Neural cell (in vitro differentiated cells): ENCODE results near the gene SNAP25. TPM values are rescaled to one million over a fixed set of nuclear protein-coding genes. Genes with fewer than 3 reads are reported as not detected.

Experiments
- H2AFZ ChIP-seq: fragments of 200-600, 300-800 bp; sonication (generic), shearing (Covaris generic); 2 replicates; pipeline ENCODE4 v1.6.0; 2014; ENCODE audit warnings: low read depth, mild to moderate bottlenecking, antibody characterized with exemption, low read length, moderate library complexity
- H3F3A ChIP-seq: fragments of 200-600 bp; shearing (Covaris generic); 2 replicates; pipeline ENCODE4 v1.6.1; 2016; ENCODE audit warnings: mild to moderate bottlenecking, moderate library complexity, mixed read lengths, antibody characterized with exemption, low read length; ENCODE audit not compliant: insufficient read depth, poor library complexity, severe bottlenecking
- H3K27ac ChIP-seq: fragments of 200-600, 300-800 bp; sonication (generic), shearing (Covaris generic); 2 replicates; pipeline ENCODE4 v1.5.1; 2014; ENCODE audit warnings: mild to moderate bottlenecking, low read length, moderate library complexity
- H3K27me3 ChIP-seq: fragments of 300-800, 200-600 bp; sonication (generic), shearing (Covaris generic); 2 replicates; pipeline ENCODE4 v1.6.0; 2014; ENCODE audit warnings: mild to moderate bottlenecking, low read depth, low read length, moderate library complexity; ENCODE audit not compliant: insufficient read depth
- H3K36me3 ChIP-seq: fragments of 300-800, 200-600 bp; sonication (generic), shearing (Covaris generic); 2 replicates; pipeline ENCODE4 v1.5.1; 2014; ENCODE audit warnings: mild to moderate bottlenecking, antibody characterized with exemption, low read length, moderate library complexity; ENCODE audit not compliant: insufficient read depth
- H3K4me2 ChIP-seq: fragments of 300-800, 200-600 bp; sonication (generic), shearing (Covaris generic); 2 replicates; pipeline ENCODE4 v1.6.0; 2014; ENCODE audit warnings: mild to moderate bottlenecking, low read length
- H3K4me3 ChIP-seq: fragments of 300-800, 200-600 bp; sonication (generic), shearing (Covaris generic); 2 replicates; pipeline ENCODE4 v1.5.1; 2014; ENCODE audit warnings: mild to moderate bottlenecking, low read length, moderate library complexity
- H3K79me2 ChIP-seq: fragments of 200-600 bp; shearing (Covaris generic); replicated peaks from 2 replicates; pipeline ENCODE4 v1.6.0; 2014; ENCODE audit warnings: mild to moderate bottlenecking, low read length, moderate library complexity; ENCODE audit not compliant: insufficient read depth
- H3K9ac ChIP-seq: fragments of 300-800, 200-600 bp; sonication (generic), shearing (Covaris generic); 2 replicates; pipeline ENCODE4 v1.6.1; 2016; ENCODE audit warnings: mild to moderate bottlenecking, low read length, mixed read lengths
- H3K9me2 ChIP-seq: fragments of 200-600 bp; shearing (Covaris generic); 2 replicates; pipeline ENCODE4 v1.6.1; 2016; ENCODE audit warnings: mild to moderate bottlenecking, low read length, mixed read lengths; ENCODE audit not compliant: insufficient read depth
- H3K9me3 ChIP-seq: fragments of 200-600, 300-800 bp; sonication (generic), shearing (Covaris generic); 2 replicates; pipeline ENCODE4 v1.6.1; 2016; ENCODE audit warnings: mild to moderate bottlenecking, mixed run types, low read length, moderate library complexity, mixed read lengths
- H4K20me1 ChIP-seq: fragments of 200-600 bp; shearing (Covaris generic); 2 replicates; pipeline ENCODE4 v1.6.1; 2016; ENCODE audit warnings: mild to moderate bottlenecking, mixed run types; ENCODE audit not compliant: insufficient read depth
- EP300 ChIP-seq: fragments of 450-650 bp; conservative IDR thresholded peaks from 2 replicates; pipeline ENCODE4 v1.6.1; 2014; ENCODE audit warnings: antibody characterized with exemption, mild to moderate bottlenecking, moderate library complexity; ENCODE audit not compliant: poor library complexity, severe bottlenecking
- EZH2 ChIP-seq: fragments of 200-600, 300-800 bp; shearing (Covaris generic), sonication (generic); IDR thresholded peaks from 2 replicates; pipeline ENCODE4 v1.6.1; 2014; ENCODE audit warnings: antibody characterized with exemption, low read length, borderline replicate concordance, mild to moderate bottlenecking; ENCODE audit not compliant: insufficient read depth, poor library complexity, severe bottlenecking
- MXI1 ChIP-seq: fragments of 450-650 bp; conservative IDR thresholded peaks from 2 replicates; pipeline ENCODE4 v1.6.1; 2014; ENCODE audit warnings: antibody characterized with exemption, mild to moderate bottlenecking; ENCODE audit not compliant: poor library complexity, severe bottlenecking
- POLR2AphosphoS5 ChIP-seq: IDR thresholded peaks from 2 replicates; pipeline ENCODE4 v1.6.1; 2012
- RAD21 ChIP-seq: fragments of 450-650 bp; conservative IDR thresholded peaks from 2 replicates; pipeline ENCODE4 v1.6.1; 2014; ENCODE audit warnings: antibody characterized with exemption, mild to moderate bottlenecking, moderate library complexity
- SMC3 ChIP-seq: fragments of 450-650 bp; conservative IDR thresholded peaks from 2 replicates; pipeline ENCODE4 v1.6.1; 2014; ENCODE audit warnings: antibody characterized with exemption, mild to moderate bottlenecking, moderate library complexity; ENCODE audit not compliant: poor library complexity
- TAF1 ChIP-seq: IDR thresholded peaks from 2 replicates; pipeline ENCODE4 v1.6.1; 2012; ENCODE audit warnings: low read depth
- polyA plus RNA-seq: library from polyadenylated mRNA; depleted of rRNA; stranded (reverse); fragments of >200 nt; gene quantifications from 2 replicates; pipeline ENCODE4 v1.2.3, GENCODE V29; 2014
- TF ChIP-seq, protein P1 (sequence below): fragments of 450-650 bp; IDR thresholded peaks from 2 replicates; pipeline ENCODE4 v1.5.1; 2014; ENCODE audit warnings: antibody characterized with exemption, mild to moderate bottlenecking, moderate library complexity; ENCODE audit not compliant: poor library complexity, severe bottlenecking
- TF ChIP-seq, protein P2 (sequence below): IDR thresholded peaks from 2 replicates; pipeline ENCODE4 v1.6.1; 2012; ENCODE audit warnings: borderline replicate concordance

The SNAP25 gene
- polyA plus RNA-seq, 1 donor from 2014 or later, result 139 TPM

DNA sequence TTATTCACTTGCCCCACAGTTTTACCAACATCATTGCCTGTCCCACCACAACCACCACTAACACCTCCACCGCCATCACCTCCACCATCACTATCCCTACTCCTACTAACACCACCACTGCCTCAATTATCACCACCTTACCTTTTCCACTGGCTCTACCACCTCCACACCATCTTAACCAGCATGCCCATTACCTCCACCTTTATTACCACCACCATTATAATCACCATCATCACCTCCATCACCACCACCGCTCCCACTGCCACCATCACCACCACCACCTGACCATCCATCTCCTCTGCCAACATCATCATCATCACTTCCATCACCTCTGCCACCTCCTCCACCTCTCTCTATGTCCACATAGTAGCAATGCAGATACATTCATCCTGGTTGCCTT lies 90.0 kb downstream of the SNAP25 start:
- TF ChIP-seq TAF1 (no peak), SMC3 (no peak), EZH2 (no peak), RAD21 (no peak), EP300 (no peak), MXI1 (no peak)
- TF ChIP-seq, protein P1, sequence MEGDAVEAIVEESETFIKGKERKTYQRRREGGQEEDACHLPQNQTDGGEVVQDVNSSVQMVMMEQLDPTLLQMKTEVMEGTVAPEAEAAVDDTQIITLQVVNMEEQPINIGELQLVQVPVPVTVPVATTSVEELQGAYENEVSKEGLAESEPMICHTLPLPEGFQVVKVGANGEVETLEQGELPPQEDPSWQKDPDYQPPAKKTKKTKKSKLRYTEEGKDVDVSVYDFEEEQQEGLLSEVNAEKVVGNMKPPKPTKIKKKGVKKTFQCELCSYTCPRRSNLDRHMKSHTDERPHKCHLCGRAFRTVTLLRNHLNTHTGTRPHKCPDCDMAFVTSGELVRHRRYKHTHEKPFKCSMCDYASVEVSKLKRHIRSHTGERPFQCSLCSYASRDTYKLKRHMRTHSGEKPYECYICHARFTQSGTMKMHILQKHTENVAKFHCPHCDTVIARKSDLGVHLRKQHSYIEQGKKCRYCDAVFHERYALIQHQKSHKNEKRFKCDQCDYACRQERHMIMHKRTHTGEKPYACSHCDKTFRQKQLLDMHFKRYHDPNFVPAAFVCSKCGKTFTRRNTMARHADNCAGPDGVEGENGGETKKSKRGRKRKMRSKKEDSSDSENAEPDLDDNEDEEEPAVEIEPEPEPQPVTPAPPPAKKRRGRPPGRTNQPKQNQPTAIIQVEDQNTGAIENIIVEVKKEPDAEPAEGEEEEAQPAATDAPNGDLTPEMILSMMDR, result no peak
- TF ChIP-seq, protein P2, sequence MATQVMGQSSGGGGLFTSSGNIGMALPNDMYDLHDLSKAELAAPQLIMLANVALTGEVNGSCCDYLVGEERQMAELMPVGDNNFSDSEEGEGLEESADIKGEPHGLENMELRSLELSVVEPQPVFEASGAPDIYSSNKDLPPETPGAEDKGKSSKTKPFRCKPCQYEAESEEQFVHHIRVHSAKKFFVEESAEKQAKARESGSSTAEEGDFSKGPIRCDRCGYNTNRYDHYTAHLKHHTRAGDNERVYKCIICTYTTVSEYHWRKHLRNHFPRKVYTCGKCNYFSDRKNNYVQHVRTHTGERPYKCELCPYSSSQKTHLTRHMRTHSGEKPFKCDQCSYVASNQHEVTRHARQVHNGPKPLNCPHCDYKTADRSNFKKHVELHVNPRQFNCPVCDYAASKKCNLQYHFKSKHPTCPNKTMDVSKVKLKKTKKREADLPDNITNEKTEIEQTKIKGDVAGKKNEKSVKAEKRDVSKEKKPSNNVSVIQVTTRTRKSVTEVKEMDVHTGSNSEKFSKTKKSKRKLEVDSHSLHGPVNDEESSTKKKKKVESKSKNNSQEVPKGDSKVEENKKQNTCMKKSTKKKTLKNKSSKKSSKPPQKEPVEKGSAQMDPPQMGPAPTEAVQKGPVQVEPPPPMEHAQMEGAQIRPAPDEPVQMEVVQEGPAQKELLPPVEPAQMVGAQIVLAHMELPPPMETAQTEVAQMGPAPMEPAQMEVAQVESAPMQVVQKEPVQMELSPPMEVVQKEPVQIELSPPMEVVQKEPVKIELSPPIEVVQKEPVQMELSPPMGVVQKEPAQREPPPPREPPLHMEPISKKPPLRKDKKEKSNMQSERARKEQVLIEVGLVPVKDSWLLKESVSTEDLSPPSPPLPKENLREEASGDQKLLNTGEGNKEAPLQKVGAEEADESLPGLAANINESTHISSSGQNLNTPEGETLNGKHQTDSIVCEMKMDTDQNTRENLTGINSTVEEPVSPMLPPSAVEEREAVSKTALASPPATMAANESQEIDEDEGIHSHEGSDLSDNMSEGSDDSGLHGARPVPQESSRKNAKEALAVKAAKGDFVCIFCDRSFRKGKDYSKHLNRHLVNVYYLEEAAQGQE, result no peak
- Histone ChIP-seq H3K9me2 (no peaks in the 10 kb centered on the region), H3K9ac (no peak overlapping the region), H3K4me2 (no peak overlapping the region), H3F3A (no peaks in the 10 kb centered on the region), H3K4me3 (no peak overlapping the region), H4K20me1 (no peaks in the 10 kb centered on the region), H3K9me3 (no peaks in the 10 kb centered on the region), H3K36me3 (peaks cover 7% of the 10 kb centered on the region), H3K27ac (no peak overlapping the region), H3K79me2 (no peaks in the 10 kb centered on the region), H3K27me3 (no peaks in the 10 kb centered on the region), H2AFZ (no peak overlapping the region)

DNA sequence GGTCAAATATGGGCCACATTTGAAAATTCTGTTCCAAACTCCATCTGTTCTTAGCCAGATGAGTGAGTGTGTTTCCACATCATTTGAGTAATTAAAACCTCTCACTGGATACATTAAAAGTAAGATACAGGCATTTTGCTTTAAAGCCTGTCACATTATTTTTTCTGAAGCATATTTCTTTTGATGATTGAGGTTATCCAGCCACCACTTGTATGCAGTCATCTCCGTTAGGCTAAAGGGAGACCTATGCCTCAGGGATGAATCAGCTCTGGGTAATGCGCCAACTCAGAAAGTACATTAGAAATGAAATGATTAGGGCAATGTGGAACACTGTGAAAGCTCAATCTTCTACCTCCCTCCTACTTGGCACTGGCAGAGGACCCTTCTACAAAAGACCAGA lies 90.7 kb downstream of the SNAP25 start:
- Histone ChIP-seq H3K79me2 (no peaks in the 10 kb centered on the region), H3F3A (no peaks in the 10 kb centered on the region), H2AFZ (no peak overlapping the region), H3K4me3 (no peak overlapping the region), H3K9me3 (no peaks in the 10 kb centered on the region), H3K27ac (no peak overlapping the region), H4K20me1 (no peaks in the 10 kb centered on the region), H3K9me2 (no peaks in the 10 kb centered on the region), H3K9ac (no peak overlapping the region), H3K27me3 (no peaks in the 10 kb centered on the region), H3K36me3 (peaks cover 7% of the 10 kb centered on the region), H3K4me2 (no peak overlapping the region)
- no peak for TF ChIP-seq MXI1
- TF ChIP-seq, protein P1, result no peak
- TF ChIP-seq EP300, result no peak
- no peak for TF ChIP-seq SMC3
- no peak for TF ChIP-seq RAD21
- no peak for TF ChIP-seq EZH2
- no peak for TF ChIP-seq POLR2AphosphoS5
- TF ChIP-seq, protein P2, result no peak
- no peak for TF ChIP-seq TAF1
